GM12874 (cell line): ENCODE data around the gene RGS5.

ENCODE experiments used
- CTCF ChIP-seq: IDR thresholded peaks from 2 replicates; pipeline ENCODE4 v1.5.1; 2011; ENCODE audit warnings: low read depth, mild to moderate bottlenecking, control low read depth, low read length, moderate library complexity; ENCODE audit not compliant: insufficient read depth

Gene RGS5

GRCh38 chr1:163176797-163177196, 25.9 kb downstream of the RGS5 start:
- no peak for TF ChIP-seq CTCF

GRCh38 chr1:163174524-163175437, 27.9 kb downstream of the RGS5 start:
- peak; percentile 72 for TF ChIP-seq CTCF

GRCh38 chr1:163173121-163173520, 29.6 kb downstream of the RGS5 start:
- TF ChIP-seq CTCF, result no peak

- no peak for TF ChIP-seq CTCF
These were observed 30.1 kb downstream of the RGS5 start for GRCh38 chr1:163172596-163172995.

- TF ChIP-seq CTCF, result no peak
These were observed 30.9 kb downstream of the RGS5 start for GRCh38 chr1:163171826-163172225.

- peak; percentile 12; the same call in 1 of the 2 replicates for TF ChIP-seq CTCF
These were observed 31.6 kb downstream of the RGS5 start for GRCh38 chr1:163170975-163171676.

- TF ChIP-seq CTCF, result no peak
These were observed 32.4 kb downstream of the RGS5 start for GRCh38 chr1:163170331-163170730.
